Fibroblast of villous mesenchyme (primary cell): ENCODE results near the gene TRIM29. TPM values are rescaled to one million over a fixed set of nuclear protein-coding genes. Genes with fewer than 3 reads are reported as not detected.

Source experiments
- DNase-seq: peaks from one replicate; pipeline ENCODE4 v3.0.0-alpha.2; 2010; ENCODE audit warnings: low read depth
- H3K4me3 ChIP-seq: 2 replicates; pipeline ENCODE4 v1.5.1; 2011; ENCODE audit warnings: low read depth, mild to moderate bottlenecking, low read length
- total RNA-seq: library from RNA; depleted of rRNA; stranded (reverse); fragments of >200 nt; gene quantifications from 2 replicates; pipeline ENCODE4 v1.2.3, GENCODE V29; 2012
- TF ChIP-seq, protein P1 (sequence below): IDR thresholded peaks from 2 replicates; pipeline ENCODE4 v1.5.1; 2012; ENCODE audit warnings: low read depth, mild to moderate bottlenecking, low read length; ENCODE audit not compliant: insufficient read depth

TRIM29 gene, protein sequence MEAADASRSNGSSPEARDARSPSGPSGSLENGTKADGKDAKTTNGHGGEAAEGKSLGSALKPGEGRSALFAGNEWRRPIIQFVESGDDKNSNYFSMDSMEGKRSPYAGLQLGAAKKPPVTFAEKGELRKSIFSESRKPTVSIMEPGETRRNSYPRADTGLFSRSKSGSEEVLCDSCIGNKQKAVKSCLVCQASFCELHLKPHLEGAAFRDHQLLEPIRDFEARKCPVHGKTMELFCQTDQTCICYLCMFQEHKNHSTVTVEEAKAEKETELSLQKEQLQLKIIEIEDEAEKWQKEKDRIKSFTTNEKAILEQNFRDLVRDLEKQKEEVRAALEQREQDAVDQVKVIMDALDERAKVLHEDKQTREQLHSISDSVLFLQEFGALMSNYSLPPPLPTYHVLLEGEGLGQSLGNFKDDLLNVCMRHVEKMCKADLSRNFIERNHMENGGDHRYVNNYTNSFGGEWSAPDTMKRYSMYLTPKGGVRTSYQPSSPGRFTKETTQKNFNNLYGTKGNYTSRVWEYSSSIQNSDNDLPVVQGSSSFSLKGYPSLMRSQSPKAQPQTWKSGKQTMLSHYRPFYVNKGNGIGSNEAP
- 0.86 and 1.3 TPM in 2 replicates for total RNA-seq

DNA sequence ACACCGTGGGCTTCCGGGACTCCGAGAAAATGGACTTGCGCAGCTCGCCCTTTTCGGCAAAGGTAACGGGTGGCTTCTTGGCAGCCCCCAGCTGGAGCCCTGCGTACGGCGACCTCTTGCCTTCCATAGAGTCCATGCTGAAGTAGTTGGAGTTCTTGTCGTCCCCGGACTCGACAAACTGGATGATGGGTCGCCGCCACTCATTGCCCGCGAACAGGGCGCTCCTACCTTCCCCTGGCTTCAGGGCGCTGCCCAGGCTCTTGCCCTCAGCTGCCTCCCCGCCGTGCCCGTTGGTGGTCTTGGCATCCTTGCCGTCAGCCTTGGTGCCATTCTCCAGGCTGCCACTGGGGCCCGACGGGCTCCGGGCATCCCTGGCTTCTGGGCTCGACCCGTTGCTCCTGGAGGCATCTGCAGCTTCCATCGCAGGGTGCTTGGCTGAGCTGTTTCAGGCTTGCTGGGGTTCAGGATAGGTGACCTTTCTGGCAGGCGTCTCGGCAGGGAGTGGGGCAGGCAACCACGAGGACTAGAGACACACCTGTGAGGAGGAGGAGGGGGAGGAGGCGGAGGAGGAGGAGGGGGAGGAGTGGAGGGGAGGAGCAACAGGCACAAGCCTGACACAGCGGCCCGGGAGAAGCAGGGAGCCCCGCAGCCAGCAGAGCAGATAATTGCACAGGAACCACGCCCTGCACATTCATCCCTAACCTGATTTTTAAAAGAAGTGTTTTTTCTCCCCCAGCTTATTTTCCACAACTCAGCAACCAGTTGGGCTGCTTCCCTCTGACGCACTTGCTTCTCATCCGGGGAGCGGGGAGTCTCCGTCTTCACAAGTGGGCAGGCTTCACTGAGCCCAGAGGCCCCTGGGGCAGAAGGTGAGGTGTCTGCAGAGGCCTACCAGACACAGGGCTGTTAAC, at the start of gene TRIM29:
Gene TRIM29, minus strand, starts transcription at position 503 of the 911 bp plus-strand sequence. Its CDS starts 82 bp downstream, at position 421.
- H3K4me3 ChIP-seq: no peak within 1 kb of the TSS
- DNase-seq: no peak
- TF ChIP-seq, protein P1, sequence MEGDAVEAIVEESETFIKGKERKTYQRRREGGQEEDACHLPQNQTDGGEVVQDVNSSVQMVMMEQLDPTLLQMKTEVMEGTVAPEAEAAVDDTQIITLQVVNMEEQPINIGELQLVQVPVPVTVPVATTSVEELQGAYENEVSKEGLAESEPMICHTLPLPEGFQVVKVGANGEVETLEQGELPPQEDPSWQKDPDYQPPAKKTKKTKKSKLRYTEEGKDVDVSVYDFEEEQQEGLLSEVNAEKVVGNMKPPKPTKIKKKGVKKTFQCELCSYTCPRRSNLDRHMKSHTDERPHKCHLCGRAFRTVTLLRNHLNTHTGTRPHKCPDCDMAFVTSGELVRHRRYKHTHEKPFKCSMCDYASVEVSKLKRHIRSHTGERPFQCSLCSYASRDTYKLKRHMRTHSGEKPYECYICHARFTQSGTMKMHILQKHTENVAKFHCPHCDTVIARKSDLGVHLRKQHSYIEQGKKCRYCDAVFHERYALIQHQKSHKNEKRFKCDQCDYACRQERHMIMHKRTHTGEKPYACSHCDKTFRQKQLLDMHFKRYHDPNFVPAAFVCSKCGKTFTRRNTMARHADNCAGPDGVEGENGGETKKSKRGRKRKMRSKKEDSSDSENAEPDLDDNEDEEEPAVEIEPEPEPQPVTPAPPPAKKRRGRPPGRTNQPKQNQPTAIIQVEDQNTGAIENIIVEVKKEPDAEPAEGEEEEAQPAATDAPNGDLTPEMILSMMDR: no peak

DNA sequence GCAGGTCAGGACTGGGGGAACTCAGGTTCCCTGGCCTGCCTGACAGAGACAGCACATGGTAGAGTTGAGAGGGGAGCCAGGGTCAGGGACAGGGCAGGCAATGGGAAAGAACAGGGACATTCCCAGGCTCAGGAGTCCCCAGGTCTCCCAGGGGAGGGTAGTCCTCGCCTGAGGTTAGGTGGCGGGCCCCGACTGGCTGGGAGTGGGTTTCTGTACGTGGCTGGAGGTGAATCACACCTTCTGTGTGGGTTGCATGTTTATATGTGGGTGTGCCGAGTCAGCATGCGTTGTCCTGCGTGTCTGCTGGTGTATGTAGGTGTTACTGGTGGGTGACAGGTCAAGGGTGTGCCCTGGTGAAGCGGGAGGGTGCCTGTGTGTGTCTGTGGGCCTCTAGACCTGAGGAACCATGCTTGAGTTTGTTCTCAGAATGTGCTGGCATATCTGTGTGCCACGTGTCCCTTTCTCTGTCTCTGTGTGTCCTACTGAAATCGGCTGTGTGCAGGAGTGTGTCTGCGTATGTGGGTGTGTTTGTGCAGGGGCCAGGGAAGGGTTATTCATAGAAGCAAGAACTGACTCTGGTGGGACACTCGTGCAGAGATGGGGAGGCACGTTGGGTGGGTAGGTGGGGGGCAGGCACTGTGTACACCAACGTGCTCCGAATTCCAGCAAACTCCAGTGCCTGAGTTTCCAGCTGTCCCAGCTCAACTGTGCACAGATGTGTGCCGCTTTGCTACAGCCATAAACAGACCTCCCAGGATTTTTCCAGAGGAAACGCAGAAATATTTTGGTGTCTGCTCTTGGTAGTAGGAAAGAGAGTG, 49.1 kb upstream of the TRIM29 start:
- H3K4me3 ChIP-seq: no peak overlapping the region
- TF ChIP-seq, protein P1: no peak
- peak; percentile 63 for DNase-seq

DNA sequence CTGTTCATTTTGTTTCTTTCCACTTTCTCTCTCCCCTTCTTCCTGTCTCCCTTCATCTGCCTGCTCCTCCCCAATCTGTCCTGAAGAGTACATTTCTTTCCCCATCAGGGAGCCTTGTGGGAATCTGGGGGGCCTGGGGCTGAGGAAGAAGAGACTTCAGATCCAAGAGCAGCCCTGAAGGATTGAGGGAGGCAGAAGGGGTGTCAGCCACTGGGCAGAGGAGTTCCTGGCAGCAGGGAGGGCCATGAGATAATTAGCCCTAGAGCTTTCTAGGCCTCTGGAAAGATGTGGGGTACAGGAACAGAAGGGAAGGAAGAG, 48.5 kb upstream of the TRIM29 start:
- DNase-seq: no peak
- TF ChIP-seq, protein P1: no peak
- H3K4me3 ChIP-seq: no peak overlapping the region

DNA sequence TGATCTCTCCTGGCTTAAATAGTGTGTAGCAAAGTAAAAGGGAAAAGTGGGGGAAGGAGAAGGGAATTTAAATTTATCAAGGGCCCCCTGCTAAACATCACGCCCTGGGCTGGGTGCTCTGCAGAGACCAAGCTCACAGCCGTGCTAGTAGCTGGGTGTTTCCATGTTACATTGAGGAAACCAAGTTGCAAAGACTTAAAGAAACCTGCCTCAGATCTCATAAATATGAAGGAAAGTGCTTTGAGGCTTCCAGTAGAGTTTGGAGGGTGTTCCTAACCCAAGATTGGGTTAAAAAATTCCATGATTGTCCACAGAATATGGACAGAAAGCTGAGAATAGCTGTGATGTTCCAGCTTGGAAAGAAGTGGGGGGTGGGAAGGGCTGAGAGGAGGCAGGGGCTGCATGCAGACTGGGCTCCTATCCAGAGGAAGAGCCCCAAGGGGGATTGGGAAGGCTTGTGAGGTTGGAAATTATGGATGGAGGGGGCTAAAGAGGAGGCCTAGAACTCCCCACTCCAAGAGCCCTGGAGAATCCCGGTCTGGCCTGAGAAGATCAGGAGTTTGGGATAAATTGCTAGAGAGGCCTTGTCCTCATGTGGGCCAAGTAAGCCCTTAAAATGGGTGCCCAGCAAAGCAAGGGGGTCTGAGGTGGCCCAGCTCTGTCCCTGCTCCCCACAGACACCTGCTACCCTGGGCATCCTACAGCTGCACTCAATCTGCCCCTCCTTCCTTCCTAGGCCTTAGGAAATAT, 48.0 kb upstream of the TRIM29 start:
- H3K4me3 ChIP-seq: no peak overlapping the region
- TF ChIP-seq, protein P1: no peak

DNA sequence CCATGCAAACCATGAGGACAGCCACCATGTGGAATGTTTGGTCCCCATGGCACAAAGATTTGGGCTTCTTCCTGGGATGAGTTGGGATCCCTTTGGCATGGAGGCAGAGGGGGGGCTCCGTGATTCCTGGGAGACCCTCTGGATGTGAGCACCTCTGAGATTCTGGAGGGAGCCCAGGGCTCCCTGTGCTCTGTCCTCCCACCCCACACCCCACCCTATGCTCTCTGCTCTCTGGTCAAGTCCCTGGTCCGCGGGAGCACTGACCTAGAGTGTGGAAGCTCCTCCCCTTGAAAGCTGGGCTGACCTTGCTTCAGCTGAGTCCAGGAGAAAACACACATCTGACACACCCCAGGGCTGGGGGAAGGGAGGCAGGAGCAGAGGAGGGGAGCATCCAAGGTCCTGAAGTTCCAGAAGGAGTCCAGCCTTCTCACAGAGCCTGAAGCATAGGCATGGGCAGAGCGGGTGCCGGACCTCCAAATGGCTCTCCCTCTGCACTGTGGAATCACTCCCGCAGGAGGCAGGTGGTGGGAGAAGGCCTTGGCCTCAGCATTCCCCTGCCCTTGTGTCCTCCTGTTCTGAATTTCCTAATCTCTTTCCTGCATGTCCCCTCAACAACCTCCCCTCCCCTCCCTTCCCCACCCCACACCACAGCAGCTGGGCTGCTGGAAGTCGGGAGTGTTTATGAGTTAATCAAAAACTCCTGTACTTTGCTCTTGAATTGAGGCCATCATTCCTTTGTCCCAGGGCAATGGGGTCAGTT, 47.2 kb upstream of the TRIM29 start:
- H3K4me3 ChIP-seq: no peak overlapping the region
- TF ChIP-seq, protein P1: no peak
- DNase-seq: peak; percentile 74

More for the DNA sequence above, 48.0 kb upstream of the TRIM29 start:
- no peak for DNase-seq
